CD4-positive, alpha-beta T cell (primary cell): ENCODE data around the gene IL31. TPM values are rescaled to one million over a fixed set of nuclear protein-coding genes. Genes with fewer than 3 reads are reported as not detected.

Experiments used
- ATAC-seq: fragments of 200-7000 bp; cut with Tn5 transposase; one replicate; pipeline ENCODE4 v1.10.0; 2022; ENCODE audit warnings: mild to moderate bottlenecking; ENCODE audit not compliant: poor library complexity
- CTCF ChIA-PET: fragments of 350-600 bp; sonication (Branson Sonifier 250); formaldehyde crosslinking; loops from one replicate; lab custom pipeline; 2021; ENCODE audit warnings: antibody characterized with exemption, inconsistent platforms; lab: Charles Lee
- POLR2A ChIA-PET: fragments of 350-600 bp; sonication (Branson Sonifier 250); formaldehyde crosslinking; loops from one replicate; lab custom pipeline; 2021; ENCODE audit warnings: antibody characterized with exemption, inconsistent platforms; lab: Charles Lee
- DNase-seq, 14 experiments: peaks; one replicate each; pipeline ENCODE4 v3.0.0-alpha.2; 2013 to 2020; ENCODE audit warnings: mixed read lengths in 2 of 14
- H3K27ac ChIP-seq, 2 donors: one replicate each; pipeline versions ENCODE4 v1.5.1 to v1.7.0; 2013; ENCODE audit warnings: low read length in 2 of 2, low read depth in 1 of 2, mild to moderate bottlenecking in 1 of 2
- H3K27me3 ChIP-seq, 2 experiments: 1 replicate in 1 of 2; 2 replicates in 1 of 2; pipeline versions ENCODE4 v1.6.1 to v1.7.0; 2013; ENCODE audit warnings: low read length in 2 of 2, control low read depth in 1 of 2, mild to moderate bottlenecking in 1 of 2, moderate library complexity in 1 of 2; ENCODE audit not compliant: insufficient read depth in 2 of 2, control insufficient read depth in 1 of 2
- H3K36me3 ChIP-seq: one replicate; pipeline ENCODE4 v1.6.1; 2013; ENCODE audit warnings: low read length, control low read depth; ENCODE audit not compliant: insufficient read depth
- H3K4me1 ChIP-seq: one replicate; pipeline ENCODE4 v1.6.1; 2013; ENCODE audit warnings: low read length, control low read depth; ENCODE audit not compliant: insufficient read depth
- H3K4me3 ChIP-seq: one replicate; pipeline ENCODE4 v1.5.1; 2013; ENCODE audit warnings: mild to moderate bottlenecking, low read length, moderate library complexity
- H3K9me3 ChIP-seq, 2 experiments: 1 replicate in 1 of 2; 2 replicates in 1 of 2; pipeline versions ENCODE4 v1.6.1 to v1.7.0; 2013; ENCODE audit warnings: low read length in 2 of 2, mild to moderate bottlenecking in 2 of 2, control low read depth in 1 of 2, moderate library complexity in 1 of 2; ENCODE audit not compliant: control insufficient read depth in 1 of 2, insufficient read depth in 1 of 2
- H3K27ac Mint-ChIP-seq: one replicate; pipeline ENCODE4 v1.8.0; 2020; ENCODE audit warnings: mixed read lengths
- H3K27me3 Mint-ChIP-seq: one replicate; pipeline ENCODE4 v1.8.0; 2021; ENCODE audit warnings: mixed read lengths
- H3K36me3 Mint-ChIP-seq: one replicate; pipeline ENCODE4 v1.8.0; 2021; ENCODE audit warnings: low read depth, mixed read lengths
- H3K4me1 Mint-ChIP-seq: one replicate; pipeline ENCODE4 v1.8.0; 2021; ENCODE audit warnings: low read depth, mixed read lengths
- H3K4me3 Mint-ChIP-seq: one replicate; pipeline ENCODE4 v1.8.0; 2020; ENCODE audit warnings: mild to moderate bottlenecking, mixed read lengths
- H3K9me3 Mint-ChIP-seq: one replicate; pipeline ENCODE4 v1.8.0; 2020; ENCODE audit warnings: mixed read lengths
- intact Hi-C, 2 experiments: fragments of 100-400 bp; cut with DNase I in 1 of 2; cut with micrococcal nuclease in 1 of 2; formaldehyde crosslinking; loops; one replicate each; pipeline versions ENCODE4 v1.15.1 to v1.9.0; 2023 to 2025; cut with DNase I, micrococcal nuclease
- total RNA-seq, 174 experiments: library from RNA in 2 of 174; stranded (reverse) in 2 of 174; gene quantifications; one replicate each; pipeline ENCODE4 v1.2.3 and lab custom pipeline; 2021 to 2026
- TF ChIP-seq, protein P1 (sequence below): fragments of 200-600 bp; IDR thresholded peaks from one replicate; pipeline ENCODE4 v1.8.0; 2022; ENCODE audit warnings: antibody characterized with exemption, mild to moderate bottlenecking

Gene IL31
- total RNA-seq, 2 experiments from 2014 or later: not detected

DNA sequence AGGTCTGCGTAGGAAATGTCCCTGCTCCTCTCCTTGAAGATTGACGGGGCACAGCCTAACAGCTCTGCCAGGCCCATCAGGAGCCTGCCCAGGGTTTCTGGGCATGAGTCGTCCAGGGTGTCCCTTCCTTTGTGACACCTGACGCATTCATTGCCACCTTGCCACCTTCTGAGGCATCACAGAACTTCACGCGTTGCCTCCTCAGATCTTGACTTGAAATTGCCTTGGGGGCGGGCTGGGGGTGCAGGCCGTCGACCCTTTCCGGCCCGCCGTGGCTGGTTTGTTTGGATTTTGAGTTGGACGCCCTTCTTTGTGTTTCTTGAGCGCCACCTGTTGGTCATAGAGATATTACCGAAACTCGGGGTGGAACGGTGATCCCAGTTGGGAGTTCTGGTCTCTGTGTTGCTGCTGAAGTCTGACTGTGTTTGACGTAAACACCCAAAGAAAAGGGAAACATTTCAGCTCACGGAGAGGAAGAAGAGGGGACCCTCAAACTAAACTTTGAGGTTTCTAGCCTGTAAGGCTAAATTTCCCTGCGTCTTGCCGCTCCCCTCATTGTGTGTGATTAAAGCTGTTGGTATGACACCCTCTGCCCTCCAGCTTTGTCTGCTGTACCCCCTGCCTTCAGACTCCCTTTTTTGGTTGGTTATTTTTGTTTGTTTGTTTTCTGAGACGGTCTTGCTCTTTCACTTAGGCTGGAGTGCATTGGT lies 50.8 kb downstream of the IL31 start:
- ATAC-seq: peak; percentile 79
- peaks cover 39% of the 10 kb centered on the region for H3K4me1 Mint-ChIP-seq
- peak overlapping the region; percentile 68 for H3K4me3 Mint-ChIP-seq
- Histone ChIP-seq H3K4me3 (no peak overlapping the region), H3K36me3 (peaks cover 13% of the 10 kb centered on the region), H3K9me3 (no peaks in the 10 kb centered on the region), H3K27me3 (no peaks in the 10 kb centered on the region), H3K27ac (no peak overlapping the region), H3K4me1 (peaks cover 19% of the 10 kb centered on the region)
- ChIA-PET CTCF (interaction anchor here (0.8 to 4.4 kb wide), 12 partner anchors 12 to 83 kb away, joined by 3 to 43 read pairs (median 4); no protein-coding TSS in a partner anchor), POLR2A (interaction anchor here (0.9 to 1.6 kb wide), 5 partner anchors 15 to 71 kb away, joined by 3 to 7 read pairs (median 5); partner anchors contain the start of gene MLXIP)
- TF ChIP-seq, protein P1, sequence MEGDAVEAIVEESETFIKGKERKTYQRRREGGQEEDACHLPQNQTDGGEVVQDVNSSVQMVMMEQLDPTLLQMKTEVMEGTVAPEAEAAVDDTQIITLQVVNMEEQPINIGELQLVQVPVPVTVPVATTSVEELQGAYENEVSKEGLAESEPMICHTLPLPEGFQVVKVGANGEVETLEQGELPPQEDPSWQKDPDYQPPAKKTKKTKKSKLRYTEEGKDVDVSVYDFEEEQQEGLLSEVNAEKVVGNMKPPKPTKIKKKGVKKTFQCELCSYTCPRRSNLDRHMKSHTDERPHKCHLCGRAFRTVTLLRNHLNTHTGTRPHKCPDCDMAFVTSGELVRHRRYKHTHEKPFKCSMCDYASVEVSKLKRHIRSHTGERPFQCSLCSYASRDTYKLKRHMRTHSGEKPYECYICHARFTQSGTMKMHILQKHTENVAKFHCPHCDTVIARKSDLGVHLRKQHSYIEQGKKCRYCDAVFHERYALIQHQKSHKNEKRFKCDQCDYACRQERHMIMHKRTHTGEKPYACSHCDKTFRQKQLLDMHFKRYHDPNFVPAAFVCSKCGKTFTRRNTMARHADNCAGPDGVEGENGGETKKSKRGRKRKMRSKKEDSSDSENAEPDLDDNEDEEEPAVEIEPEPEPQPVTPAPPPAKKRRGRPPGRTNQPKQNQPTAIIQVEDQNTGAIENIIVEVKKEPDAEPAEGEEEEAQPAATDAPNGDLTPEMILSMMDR: peak; percentile 95
- peak; percentile 53 to 84 (median 66) for DNase-seq
- H3K36me3 Mint-ChIP-seq: peaks cover 26% of the 10 kb centered on the region
- H3K27ac Mint-ChIP-seq: peak overlapping the region; percentile 69
- no peaks in the 10 kb centered on the region for H3K27me3 Mint-ChIP-seq
- no peaks in the 10 kb centered on the region for H3K9me3 Mint-ChIP-seq
- intact Hi-C loops: loop anchor here (1.0 to 5.0 kb wide), 6 partner anchors 41 to 205 kb away; partner anchors contain the start of genes CFAP251 (in 2 of the 2) and MLXIP (in 1 of the 2)

Other genes with a start within 250 kb of the IL31 start
- gene BCL7A, start 152.3 kb downstream of the IL31 start, total RNA-seq: 1 to 10 TPM; 3.5 to 4.4 TPM
- 10 to 100 TPM; 98.0 to 99.3 TPM for gene MLXIP, start 95.5 kb downstream of the IL31 start, total RNA-seq
- gene LRRC43, start 8.9 kb upstream of the IL31 start, total RNA-seq: not detected
- gene B3GNT4, start 29.5 kb upstream of the IL31 start, total RNA-seq: not detected
- gene DIABLO, start 51.8 kb upstream of the IL31 start, total RNA-seq: 10 to 100 TPM; 90.3 to 91.3 TPM
- gene VPS33A, start 92.3 kb upstream of the IL31 start, total RNA-seq: 10 to 100 TPM; 12.0 to 14.2 TPM
- 10 to 100 TPM; 52.0 to 54.9 TPM for gene CLIP1, start 248.4 kb upstream of the IL31 start, total RNA-seq